Neural cell (in vitro differentiated cells): Measurements from ENCODE around the gene NUB1. TPM values are rescaled to one million over a fixed set of nuclear protein-coding genes. Genes with fewer than 3 reads are reported as not detected.

ENCODE experiments used
- H2AFZ ChIP-seq: fragments of 200-600, 300-800 bp; sonication (generic), shearing (Covaris generic); 2 replicates; pipeline ENCODE4 v1.6.0; 2014; ENCODE audit warnings: low read depth, mild to moderate bottlenecking, antibody characterized with exemption, low read length, moderate library complexity
- H3F3A ChIP-seq: fragments of 200-600 bp; shearing (Covaris generic); 2 replicates; pipeline ENCODE4 v1.6.1; 2016; ENCODE audit warnings: mild to moderate bottlenecking, moderate library complexity, mixed read lengths, antibody characterized with exemption, low read length; ENCODE audit not compliant: insufficient read depth, poor library complexity, severe bottlenecking
- H3K27ac ChIP-seq: fragments of 200-600, 300-800 bp; sonication (generic), shearing (Covaris generic); 2 replicates; pipeline ENCODE4 v1.5.1; 2014; ENCODE audit warnings: mild to moderate bottlenecking, low read length, moderate library complexity
- H3K27me3 ChIP-seq: fragments of 300-800, 200-600 bp; sonication (generic), shearing (Covaris generic); 2 replicates; pipeline ENCODE4 v1.6.0; 2014; ENCODE audit warnings: mild to moderate bottlenecking, low read depth, low read length, moderate library complexity; ENCODE audit not compliant: insufficient read depth
- H3K36me3 ChIP-seq: fragments of 300-800, 200-600 bp; sonication (generic), shearing (Covaris generic); 2 replicates; pipeline ENCODE4 v1.5.1; 2014; ENCODE audit warnings: mild to moderate bottlenecking, antibody characterized with exemption, low read length, moderate library complexity; ENCODE audit not compliant: insufficient read depth
- H3K4me2 ChIP-seq: fragments of 300-800, 200-600 bp; sonication (generic), shearing (Covaris generic); 2 replicates; pipeline ENCODE4 v1.6.0; 2014; ENCODE audit warnings: mild to moderate bottlenecking, low read length
- H3K4me3 ChIP-seq: fragments of 300-800, 200-600 bp; sonication (generic), shearing (Covaris generic); 2 replicates; pipeline ENCODE4 v1.5.1; 2014; ENCODE audit warnings: mild to moderate bottlenecking, low read length, moderate library complexity
- H3K79me2 ChIP-seq: fragments of 200-600 bp; shearing (Covaris generic); replicated peaks from 2 replicates; pipeline ENCODE4 v1.6.0; 2014; ENCODE audit warnings: mild to moderate bottlenecking, low read length, moderate library complexity; ENCODE audit not compliant: insufficient read depth
- H3K9ac ChIP-seq: fragments of 300-800, 200-600 bp; sonication (generic), shearing (Covaris generic); 2 replicates; pipeline ENCODE4 v1.6.1; 2016; ENCODE audit warnings: mild to moderate bottlenecking, low read length, mixed read lengths
- H3K9me2 ChIP-seq: fragments of 200-600 bp; shearing (Covaris generic); 2 replicates; pipeline ENCODE4 v1.6.1; 2016; ENCODE audit warnings: mild to moderate bottlenecking, low read length, mixed read lengths; ENCODE audit not compliant: insufficient read depth
- H3K9me3 ChIP-seq: fragments of 200-600, 300-800 bp; sonication (generic), shearing (Covaris generic); 2 replicates; pipeline ENCODE4 v1.6.1; 2016; ENCODE audit warnings: mild to moderate bottlenecking, mixed run types, low read length, moderate library complexity, mixed read lengths
- H4K20me1 ChIP-seq: fragments of 200-600 bp; shearing (Covaris generic); 2 replicates; pipeline ENCODE4 v1.6.1; 2016; ENCODE audit warnings: mild to moderate bottlenecking, mixed run types; ENCODE audit not compliant: insufficient read depth
- CTCF ChIP-seq: fragments of 450-650 bp; IDR thresholded peaks from 2 replicates; pipeline ENCODE4 v1.5.1; 2014; ENCODE audit warnings: antibody characterized with exemption, mild to moderate bottlenecking, moderate library complexity; ENCODE audit not compliant: poor library complexity, severe bottlenecking
- EP300 ChIP-seq: fragments of 450-650 bp; conservative IDR thresholded peaks from 2 replicates; pipeline ENCODE4 v1.6.1; 2014; ENCODE audit warnings: antibody characterized with exemption, mild to moderate bottlenecking, moderate library complexity; ENCODE audit not compliant: poor library complexity, severe bottlenecking
- EZH2 ChIP-seq: fragments of 200-600, 300-800 bp; shearing (Covaris generic), sonication (generic); IDR thresholded peaks from 2 replicates; pipeline ENCODE4 v1.6.1; 2014; ENCODE audit warnings: antibody characterized with exemption, low read length, borderline replicate concordance, mild to moderate bottlenecking; ENCODE audit not compliant: insufficient read depth, poor library complexity, severe bottlenecking
- POLR2AphosphoS5 ChIP-seq: IDR thresholded peaks from 2 replicates; pipeline ENCODE4 v1.6.1; 2012
- RAD21 ChIP-seq: fragments of 450-650 bp; conservative IDR thresholded peaks from 2 replicates; pipeline ENCODE4 v1.6.1; 2014; ENCODE audit warnings: antibody characterized with exemption, mild to moderate bottlenecking, moderate library complexity
- TAF1 ChIP-seq: IDR thresholded peaks from 2 replicates; pipeline ENCODE4 v1.6.1; 2012; ENCODE audit warnings: low read depth
- polyA plus RNA-seq: library from polyadenylated mRNA; depleted of rRNA; stranded (reverse); fragments of >200 nt; gene quantifications from 2 replicates; pipeline ENCODE4 v1.2.3, GENCODE V29; 2014
- TF ChIP-seq, protein P1 (sequence below): IDR thresholded peaks from 2 replicates; pipeline ENCODE4 v1.6.1; 2012; ENCODE audit warnings: borderline replicate concordance

The NUB1 gene
- polyA plus RNA-seq, 1 donor from 2014 or later, result 48.4 TPM

- H3K9me2 ChIP-seq, result no peaks in the 10 kb centered on the region
- H3K27ac ChIP-seq, result no peak overlapping the region
- H3K9ac ChIP-seq, result no peak overlapping the region
- no peaks in the 10 kb centered on the region for H3K27me3 ChIP-seq
- no peaks in the 10 kb centered on the region for H3K9me3 ChIP-seq
- TF ChIP-seq CTCF, result no peak
- TF ChIP-seq RAD21, result no peak
- TF ChIP-seq, protein P1, sequence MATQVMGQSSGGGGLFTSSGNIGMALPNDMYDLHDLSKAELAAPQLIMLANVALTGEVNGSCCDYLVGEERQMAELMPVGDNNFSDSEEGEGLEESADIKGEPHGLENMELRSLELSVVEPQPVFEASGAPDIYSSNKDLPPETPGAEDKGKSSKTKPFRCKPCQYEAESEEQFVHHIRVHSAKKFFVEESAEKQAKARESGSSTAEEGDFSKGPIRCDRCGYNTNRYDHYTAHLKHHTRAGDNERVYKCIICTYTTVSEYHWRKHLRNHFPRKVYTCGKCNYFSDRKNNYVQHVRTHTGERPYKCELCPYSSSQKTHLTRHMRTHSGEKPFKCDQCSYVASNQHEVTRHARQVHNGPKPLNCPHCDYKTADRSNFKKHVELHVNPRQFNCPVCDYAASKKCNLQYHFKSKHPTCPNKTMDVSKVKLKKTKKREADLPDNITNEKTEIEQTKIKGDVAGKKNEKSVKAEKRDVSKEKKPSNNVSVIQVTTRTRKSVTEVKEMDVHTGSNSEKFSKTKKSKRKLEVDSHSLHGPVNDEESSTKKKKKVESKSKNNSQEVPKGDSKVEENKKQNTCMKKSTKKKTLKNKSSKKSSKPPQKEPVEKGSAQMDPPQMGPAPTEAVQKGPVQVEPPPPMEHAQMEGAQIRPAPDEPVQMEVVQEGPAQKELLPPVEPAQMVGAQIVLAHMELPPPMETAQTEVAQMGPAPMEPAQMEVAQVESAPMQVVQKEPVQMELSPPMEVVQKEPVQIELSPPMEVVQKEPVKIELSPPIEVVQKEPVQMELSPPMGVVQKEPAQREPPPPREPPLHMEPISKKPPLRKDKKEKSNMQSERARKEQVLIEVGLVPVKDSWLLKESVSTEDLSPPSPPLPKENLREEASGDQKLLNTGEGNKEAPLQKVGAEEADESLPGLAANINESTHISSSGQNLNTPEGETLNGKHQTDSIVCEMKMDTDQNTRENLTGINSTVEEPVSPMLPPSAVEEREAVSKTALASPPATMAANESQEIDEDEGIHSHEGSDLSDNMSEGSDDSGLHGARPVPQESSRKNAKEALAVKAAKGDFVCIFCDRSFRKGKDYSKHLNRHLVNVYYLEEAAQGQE, result no peak
- TF ChIP-seq EZH2, result no peak
- H3K4me2 ChIP-seq, result no peak overlapping the region
- H4K20me1 ChIP-seq, result no peaks in the 10 kb centered on the region
- H2AFZ ChIP-seq, result no peak overlapping the region
- H3F3A ChIP-seq, result no peaks in the 10 kb centered on the region
- H3K4me3 ChIP-seq, result no peak overlapping the region
- H3K79me2 ChIP-seq, result no peaks in the 10 kb centered on the region
- H3K36me3 ChIP-seq, result no peaks in the 10 kb centered on the region
Observed at GRCh38 chr7:151308791-151309190, 32.8 kb upstream of the NUB1 start.

GRCh38 chr7:151309311-151309710 is 32.3 kb upstream of the NUB1 start:
- Histone ChIP-seq H3K79me2 (no peaks in the 10 kb centered on the region), H3K9me2 (no peaks in the 10 kb centered on the region), H3K27ac (no peak overlapping the region), H3K4me2 (no peak overlapping the region), H3K9me3 (no peaks in the 10 kb centered on the region), H3K4me3 (no peak overlapping the region), H3K27me3 (no peaks in the 10 kb centered on the region), H4K20me1 (no peaks in the 10 kb centered on the region), H3K9ac (no peak overlapping the region), H2AFZ (no peak overlapping the region), H3K36me3 (no peaks in the 10 kb centered on the region), H3F3A (no peaks in the 10 kb centered on the region)
- TF ChIP-seq POLR2AphosphoS5 (no peak), RAD21 (no peak), EZH2 (no peak)

DNA sequence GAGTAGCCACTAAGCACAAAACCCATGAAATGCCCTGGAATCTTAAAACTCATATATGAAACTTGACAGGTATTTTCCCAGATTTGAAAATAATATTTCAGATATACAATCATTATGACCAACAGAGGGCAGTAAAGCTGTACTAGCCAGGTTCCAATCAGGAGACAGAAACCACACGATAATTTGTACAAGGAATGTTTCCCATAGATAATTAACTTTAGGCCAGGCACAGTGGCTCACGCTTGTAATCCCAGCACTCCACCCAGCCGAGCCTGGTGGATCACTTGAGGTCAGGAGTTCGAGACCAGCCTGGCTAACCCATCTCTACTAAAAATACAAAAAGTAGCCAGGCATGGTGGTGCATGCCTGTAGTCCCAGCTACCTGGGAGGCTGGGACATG is 31.0 kb upstream of the NUB1 start:
- no peak overlapping the region for H2AFZ ChIP-seq
- H3K27me3 ChIP-seq, result no peaks in the 10 kb centered on the region
- TF ChIP-seq EZH2 (no peak), CTCF (peak; percentile 26), EP300 (no peak), TAF1 (no peak)
- H3K79me2 ChIP-seq, result no peaks in the 10 kb centered on the region
- H3K9me3 ChIP-seq, result no peaks in the 10 kb centered on the region
- no peaks in the 10 kb centered on the region for H4K20me1 ChIP-seq
- no peaks in the 10 kb centered on the region for H3K9me2 ChIP-seq
- no peaks in the 10 kb centered on the region for H3K36me3 ChIP-seq
- H3F3A ChIP-seq, result no peaks in the 10 kb centered on the region
- H3K4me3 ChIP-seq, result no peak overlapping the region
- H3K27ac ChIP-seq, result no peak overlapping the region
- no peak overlapping the region for H3K4me2 ChIP-seq
- H3K9ac ChIP-seq, result no peak overlapping the region
